ENCODE results near the gene HOMER3. TPM values are rescaled to one million over a fixed set of nuclear protein-coding genes. Genes with fewer than 3 reads are reported as not detected.
A peak's percentile ranks its signal among the peaks of the same experiment; 100 is the strongest.

The HOMER3 gene
- total RNA-seq (2014; rRNA removed; shearing (Covaris generic)) (107 and 134 TPM in 2 replicates), polyA plus RNA-seq (2016; fragmentation: Nextera tagmentation; extraction: Ambion mirVana) (64.6 and 65.1 TPM in 2 replicates)

DNA sequence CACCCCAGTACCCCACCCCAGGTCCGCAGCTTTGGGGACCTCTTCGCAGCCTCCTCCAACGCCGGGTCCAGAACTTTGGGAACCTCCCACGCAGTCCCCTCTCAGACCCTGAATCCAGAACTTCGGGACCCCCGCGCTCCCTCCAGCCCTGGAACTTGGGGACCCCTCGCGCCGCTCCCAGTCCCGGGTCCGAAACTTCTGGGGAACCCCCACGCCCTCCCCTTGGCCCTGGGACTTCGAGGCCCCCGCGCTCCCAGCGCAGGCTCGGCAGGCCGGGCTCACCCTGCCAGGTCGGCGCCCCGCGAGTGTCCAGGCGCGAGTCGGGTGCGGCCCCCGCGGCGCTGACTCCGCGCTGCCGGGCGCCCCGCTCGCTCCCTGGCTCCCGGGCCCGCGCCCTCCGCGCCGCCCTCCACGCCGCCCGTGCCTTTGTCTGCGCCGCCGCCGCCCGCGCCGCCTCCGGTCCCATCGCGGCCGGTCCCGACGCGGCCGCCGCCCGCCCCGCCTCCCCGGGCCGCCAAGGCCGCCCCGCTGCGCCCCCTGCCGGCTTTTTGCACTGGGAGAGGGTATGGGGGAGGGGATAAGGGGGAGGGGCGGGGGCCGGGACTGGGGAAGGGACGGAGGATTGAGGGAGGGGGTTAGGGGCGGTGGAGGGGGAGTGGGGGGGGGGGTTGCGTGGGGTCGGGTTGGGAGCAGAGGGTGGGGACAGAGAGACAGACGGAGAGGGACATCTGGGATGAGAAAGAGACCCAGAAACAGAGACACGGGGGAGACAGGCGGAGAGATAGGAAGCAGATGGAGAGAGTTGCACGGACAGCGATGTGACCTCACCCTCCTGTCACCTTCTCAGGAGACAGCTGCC lies at the start of gene HOMER3:
Gene HOMER3, minus strand, starts transcription at position 449 of the 859 bp plus-strand sequence. CDS start 2,235 bp downstream, outside the sequence.
- in situ Hi-C loops (cut with MboI): no loop called here
- H3K9ac ChIP-seq: peak within 1 kb of the TSS; percentile 92
- H3K4me1 ChIP-seq (ENCODE audit: insufficient read depth): peaks cover 9% of the 10 kb centered on the region; the same call in 1 of the 2 replicates
- peak within 1 kb of the TSS; percentile 91 for H3K4me2 ChIP-seq (ENCODE audit: unreplicated experiment)
- H3K36me3 ChIP-seq (ENCODE audit: low read depth): peaks cover 11% of the 10 kb centered on the region; the same call in 1 of the 2 replicates
- peak within 1 kb of the TSS; percentile 80 for H2AFZ ChIP-seq
- DNase-seq: peak; percentile 85
- H3K79me2 ChIP-seq (ENCODE audit: insufficient read depth): peaks cover 34% of the 10 kb centered on the region
- H3K4me3 ChIP-seq: peak within 1 kb of the TSS; percentile 93
- H3F3A ChIP-seq (ENCODE audit: insufficient read depth): no peaks in the 10 kb centered on the region
- no peaks in the 10 kb centered on the region for H3K9me3 ChIP-seq (ENCODE audit: low read depth)
- WGBS, 2 experiments (ENCODE audit: low coverage in 1 of 2, low lambda C conversion rate in 2 of 2, missing lambda C conversion rate in 2 of 2): 1 to 2% methylated on average over 17 to 51 of the region's 81 CpGs
- no peak for TF ChIP-seq EZH2phosphoT487 (IDR thresholded peaks at IDR 0.05; ENCODE audit: insufficient read depth, low read depth)
- no peak for TF ChIP-seq EZH2 (IDR thresholded peaks at IDR 0.05; ENCODE audit: insufficient read depth, poor library complexity, severe bottlenecking)
- H4K20me1 ChIP-seq (ENCODE audit: insufficient read depth): no peaks in the 10 kb centered on the region
- H3K27me3 ChIP-seq (replicated peaks; ENCODE audit: insufficient read depth): no peaks in the 10 kb centered on the region
- no peaks in the 10 kb centered on the region for H3K9me2 ChIP-seq (ENCODE audit: insufficient read depth)
- peak within 1 kb of the TSS; percentile 61 for H3K27ac ChIP-seq

DNA sequence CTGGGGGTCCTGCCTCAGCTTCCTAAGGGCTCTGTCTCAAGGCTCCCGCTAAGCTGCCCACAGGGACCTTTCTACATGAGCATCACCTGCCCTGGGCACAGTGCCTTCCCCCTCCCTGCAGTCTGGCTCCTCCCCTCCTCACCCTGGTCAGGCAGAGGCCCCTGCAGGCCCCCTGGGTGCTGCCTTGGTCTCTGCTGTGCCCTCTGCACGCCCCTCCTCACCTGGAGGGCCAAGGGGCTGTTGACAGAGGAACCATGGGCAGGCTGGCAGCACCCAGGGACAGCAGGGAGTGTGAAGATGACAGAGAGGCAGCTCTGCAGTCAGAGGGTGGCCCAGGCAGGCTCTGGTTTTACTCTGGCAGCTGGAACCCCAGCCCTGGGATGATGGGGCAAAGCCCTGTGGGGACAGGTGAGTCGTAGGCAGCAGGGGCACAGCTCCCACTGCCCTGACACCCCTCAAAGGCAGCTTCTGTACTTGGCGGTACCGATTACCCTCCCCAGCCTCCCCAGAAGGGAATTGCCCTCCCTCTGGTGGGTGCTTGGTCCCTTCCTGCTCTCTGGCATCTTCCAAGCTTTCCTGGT lies 49.2 kb upstream of the HOMER3 start:
- Histone ChIP-seq H3K27me3 (replicated peaks; ENCODE audit: insufficient read depth) (no peaks in the 10 kb centered on the region), H2AFZ (no peak overlapping the region), H3F3A (ENCODE audit: insufficient read depth) (no peaks in the 10 kb centered on the region), H3K36me3 (ENCODE audit: low read depth) (peaks cover 15% of the 10 kb centered on the region; the same call in 1 of the 2 replicates), H4K20me1 (ENCODE audit: insufficient read depth) (no peaks in the 10 kb centered on the region), H3K9me3 (ENCODE audit: low read depth) (no peaks in the 10 kb centered on the region), H3K9ac (no peak overlapping the region), H3K79me2 (ENCODE audit: insufficient read depth) (no peaks in the 10 kb centered on the region), H3K4me1 (ENCODE audit: insufficient read depth) (no peaks in the 10 kb centered on the region), H3K9me2 (ENCODE audit: insufficient read depth) (no peaks in the 10 kb centered on the region), H3K4me2 (ENCODE audit: unreplicated experiment) (no peak overlapping the region), H3K27ac (no peak overlapping the region), H3K4me3 (no peak overlapping the region)
- TF ChIP-seq EZH2phosphoT487 (IDR thresholded peaks at IDR 0.05; ENCODE audit: insufficient read depth, low read depth) (no peak), EZH2 (IDR thresholded peaks at IDR 0.05; ENCODE audit: insufficient read depth, poor library complexity, severe bottlenecking) (no peak)
- no peak for DNase-seq
- in situ Hi-C loops (cut with MboI): no loop called here
- 81 to 83% methylated on average over 5 of the region's 5 CpGs for WGBS, 2 experiments (ENCODE audit: low coverage in 1 of 2, low lambda C conversion rate in 2 of 2, missing lambda C conversion rate in 2 of 2)

DNA sequence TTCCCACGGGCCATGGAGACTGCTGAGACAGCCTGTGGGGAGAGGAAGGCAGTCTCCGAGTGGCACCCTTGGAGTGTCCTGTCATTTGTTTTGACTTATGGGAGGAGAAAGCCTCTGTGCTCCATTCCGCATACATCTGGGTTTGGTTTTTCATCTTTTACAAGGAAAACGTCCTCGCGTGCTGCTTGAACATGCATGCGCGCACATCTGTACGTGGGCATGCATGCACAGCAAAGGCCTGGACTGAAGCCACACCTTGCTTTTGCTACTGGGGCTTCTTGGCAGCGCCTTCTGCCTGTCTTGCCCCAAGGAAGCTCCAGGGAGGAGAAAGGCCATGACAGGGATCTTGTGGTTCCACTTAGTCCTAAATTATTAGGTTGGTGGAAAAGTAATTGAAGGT lies 48.3 kb upstream of the HOMER3 start:
- in situ Hi-C loops (cut with MboI): no loop called here
- Histone ChIP-seq H3K9me3 (ENCODE audit: low read depth) (no peaks in the 10 kb centered on the region), H3K27ac (no peak overlapping the region), H3K36me3 (ENCODE audit: low read depth) (peaks cover 9% of the 10 kb centered on the region; the same call in 1 of the 2 replicates), H3K79me2 (ENCODE audit: insufficient read depth) (no peaks in the 10 kb centered on the region), H3K27me3 (replicated peaks; ENCODE audit: insufficient read depth) (no peaks in the 10 kb centered on the region), H3F3A (ENCODE audit: insufficient read depth) (no peaks in the 10 kb centered on the region), H3K4me1 (ENCODE audit: insufficient read depth) (no peaks in the 10 kb centered on the region), H2AFZ (no peak overlapping the region), H3K4me2 (ENCODE audit: unreplicated experiment) (no peak overlapping the region), H3K9ac (no peak overlapping the region), H3K4me3 (no peak overlapping the region), H4K20me1 (ENCODE audit: insufficient read depth) (no peaks in the 10 kb centered on the region), H3K9me2 (ENCODE audit: insufficient read depth) (no peaks in the 10 kb centered on the region)
- no peak for DNase-seq
- 29 to 30% methylated on average over 10 of the region's 10 CpGs for WGBS, 2 experiments (ENCODE audit: low coverage in 1 of 2, low lambda C conversion rate in 2 of 2, missing lambda C conversion rate in 2 of 2)
- TF ChIP-seq EZH2 (IDR thresholded peaks at IDR 0.05; ENCODE audit: insufficient read depth, poor library complexity, severe bottlenecking) (no peak), EZH2phosphoT487 (IDR thresholded peaks at IDR 0.05; ENCODE audit: insufficient read depth, low read depth) (no peak)

DNA sequence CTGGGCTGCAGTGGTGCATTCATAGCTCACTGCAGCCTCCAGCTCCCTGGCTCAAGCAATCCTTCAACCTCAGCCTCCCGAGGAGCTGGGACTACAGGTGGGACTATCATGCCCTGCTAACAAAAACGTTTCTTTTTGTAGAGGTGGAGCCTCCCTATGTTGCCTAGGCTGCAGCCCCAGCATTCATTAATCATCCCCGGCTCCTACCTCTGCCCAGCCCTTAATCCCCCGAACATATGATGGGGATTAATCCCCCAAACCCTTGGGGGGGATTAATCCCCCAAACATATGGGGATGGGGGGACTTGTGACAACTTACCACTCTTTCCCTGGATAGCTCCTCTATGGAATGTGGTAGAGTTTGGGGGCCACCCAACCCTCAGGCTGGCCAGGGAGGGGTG lies 46.4 kb upstream of the HOMER3 start:
- H3K9me2 ChIP-seq (ENCODE audit: insufficient read depth): no peaks in the 10 kb centered on the region
- in situ Hi-C loops (cut with MboI): no loop called here

More for the DNA sequence above, 46.4 kb upstream of the HOMER3 start:
- Histone ChIP-seq H3F3A (ENCODE audit: insufficient read depth) (no peaks in the 10 kb centered on the region), H3K9ac (no peak overlapping the region), H3K36me3 (ENCODE audit: low read depth) (no peaks in the 10 kb centered on the region), H3K27ac (no peak overlapping the region), H3K79me2 (ENCODE audit: insufficient read depth) (no peaks in the 10 kb centered on the region), H3K4me2 (ENCODE audit: unreplicated experiment) (no peak overlapping the region), H3K27me3 (replicated peaks; ENCODE audit: insufficient read depth) (no peaks in the 10 kb centered on the region), H4K20me1 (ENCODE audit: insufficient read depth) (no peaks in the 10 kb centered on the region), H3K9me3 (ENCODE audit: low read depth) (no peaks in the 10 kb centered on the region), H3K4me1 (ENCODE audit: insufficient read depth) (no peaks in the 10 kb centered on the region), H2AFZ (no peak overlapping the region), H3K4me3 (no peak overlapping the region)
- WGBS, 2 experiments (ENCODE audit: low coverage in 1 of 2, low lambda C conversion rate in 2 of 2, missing lambda C conversion rate in 2 of 2): 70 to 75% methylated on average over 4 of the region's 4 CpGs
- TF ChIP-seq EZH2phosphoT487 (IDR thresholded peaks at IDR 0.05; ENCODE audit: insufficient read depth, low read depth) (no peak), EZH2 (IDR thresholded peaks at IDR 0.05; ENCODE audit: insufficient read depth, poor library complexity, severe bottlenecking) (no peak)
- DNase-seq: no peak
